Jurkat, Clone E6-1 (cell line): Measurements from ENCODE around the gene SPHK2.
"Not testable (repeated sequence)": the region's sequence is repeated elsewhere in the genome, so short reads cannot be mapped to it uniquely, and the experiment has no call there.

ENCODE experiments used
- DNase-seq: peaks from one replicate; pipeline ENCODE4 v3.0.0-alpha.2; 2011; ENCODE audit warnings: low read depth, low spot score
- H3K4me3 ChIP-seq: 2 replicates; pipeline ENCODE4 v1.5.1; 2011; ENCODE audit warnings: mild to moderate bottlenecking, low read length, control low read depth, moderate library complexity

Gene SPHK2

DNA sequence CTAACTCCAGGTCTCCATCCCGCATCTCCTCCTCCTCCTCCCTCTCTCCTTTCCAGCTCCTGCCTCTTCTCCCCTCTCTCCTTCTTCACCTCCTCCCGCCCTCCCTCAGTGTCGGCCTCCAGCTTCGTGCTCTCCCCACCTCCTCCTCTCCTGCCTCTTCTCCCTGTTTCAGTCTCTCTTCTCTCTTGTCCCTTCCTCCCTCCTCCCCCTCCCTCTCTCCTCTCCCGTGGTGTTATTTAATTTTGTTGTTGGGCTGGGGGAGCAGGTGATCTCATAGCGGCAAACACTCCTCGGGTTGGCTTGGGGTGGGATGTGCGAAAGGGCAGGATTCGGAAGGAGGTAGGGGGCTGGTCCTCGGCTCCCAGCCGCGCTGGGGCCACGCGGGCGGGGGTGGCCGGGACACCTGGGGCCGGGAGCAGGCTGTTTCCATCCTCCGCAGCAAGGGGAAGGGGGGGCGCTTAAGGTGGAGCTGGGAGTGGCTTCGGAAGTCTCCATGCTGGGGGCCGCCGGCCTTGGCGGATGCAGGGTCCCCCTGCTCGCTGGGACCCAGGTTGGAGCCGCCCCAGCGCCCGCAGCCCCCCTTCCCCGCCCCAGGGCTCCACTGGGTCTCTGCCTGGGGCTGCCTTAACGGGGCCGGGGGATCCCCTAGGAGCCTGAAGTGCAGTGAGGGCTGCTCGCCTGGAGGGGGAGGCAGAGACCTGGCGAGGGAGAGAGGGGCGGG lies 26.9 kb downstream of the SPHK2 start, which contains the start of gene CA11:
Gene CA11 (minus strand): TSS at position 187 of the 721 bp plus-strand sequence. CDS start 555 bp downstream, outside the sequence.
- H3K4me3 ChIP-seq, result peak within 1 kb of the TSS; percentile 58
- DNase-seq, result no peak

DNA sequence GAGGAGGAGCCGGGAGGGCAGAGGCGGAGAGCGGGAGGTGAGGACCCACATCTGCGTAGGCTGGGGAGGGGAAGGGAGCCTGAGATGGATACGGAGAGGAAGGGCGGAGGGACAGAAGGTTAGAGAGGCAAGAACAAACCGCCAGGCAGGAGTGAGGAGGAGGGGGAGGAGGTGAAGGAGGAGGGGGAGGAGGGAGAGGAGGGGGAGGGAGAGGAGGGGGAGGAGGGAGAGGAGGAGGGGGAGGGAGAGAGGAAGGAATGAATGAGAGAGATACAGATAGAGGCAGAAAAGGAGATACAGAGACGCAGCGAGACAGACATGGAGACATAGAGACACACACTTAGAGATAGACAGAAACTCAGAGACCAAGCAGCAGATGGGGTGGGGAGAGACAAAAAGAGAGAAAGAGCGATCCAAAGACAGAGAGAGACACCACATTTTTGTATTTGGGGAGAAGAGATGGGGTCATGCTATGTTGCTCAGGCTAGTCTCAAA lies 27.5 kb downstream of the SPHK2 start:
- H3K4me3 ChIP-seq, result peak overlapping the region; percentile 58
- peak; percentile 86 for DNase-seq

DNA sequence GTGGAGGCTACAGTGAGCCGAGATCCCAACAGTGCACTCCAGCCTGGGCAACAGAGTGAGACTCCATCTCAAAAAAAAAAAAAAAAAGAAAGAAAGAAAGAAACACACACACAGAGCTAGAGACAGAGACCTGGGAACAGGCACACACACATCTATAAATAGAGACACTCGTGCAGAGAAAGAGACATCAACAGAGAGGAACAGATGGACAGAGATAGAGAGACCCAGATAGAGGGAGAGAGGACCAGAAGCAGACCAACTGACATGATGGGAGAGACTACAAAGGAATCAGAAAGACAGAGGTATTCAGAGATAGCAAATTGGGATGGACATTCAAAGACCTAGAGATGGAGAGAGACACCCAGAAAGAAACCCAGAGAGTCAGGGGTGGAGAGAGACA lies 28.8 kb downstream of the SPHK2 start:
- H3K4me3 ChIP-seq, result no peak overlapping the region
- DNase-seq, result no peak

DNA sequence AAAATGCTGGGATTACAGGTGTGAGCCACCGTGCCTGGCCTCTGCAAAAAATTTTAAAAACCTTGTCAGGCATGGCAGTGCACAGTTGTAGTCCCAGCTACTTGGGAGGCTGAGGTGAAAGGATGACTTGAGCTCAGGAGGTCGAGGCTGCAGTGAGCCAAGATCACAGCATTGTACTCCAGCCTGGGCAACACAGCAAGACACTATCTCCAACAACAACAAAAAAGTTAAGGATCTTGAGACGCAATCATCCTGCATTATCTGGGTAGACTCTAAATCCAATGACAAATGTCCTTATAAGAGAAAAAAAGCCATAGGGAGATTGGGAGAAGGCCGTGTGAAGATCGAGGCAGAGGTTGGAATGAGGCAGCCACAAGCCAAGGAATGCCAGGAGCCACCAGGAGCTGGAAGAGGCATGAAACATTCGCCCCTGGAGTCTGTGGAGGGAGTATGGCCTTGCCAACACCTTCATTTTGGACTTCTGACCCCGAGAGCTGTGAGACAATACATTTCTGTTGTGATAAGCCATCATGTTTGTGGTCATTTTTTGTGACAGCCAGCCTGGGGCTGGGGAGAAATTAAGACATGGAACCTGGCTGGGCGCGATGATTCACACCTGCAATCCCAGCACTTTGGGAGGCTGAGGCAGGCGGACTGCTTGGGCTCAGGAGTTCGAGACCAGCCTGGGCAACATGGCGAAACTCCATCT lies 31.8 kb downstream of the SPHK2 start:
- no peak overlapping the region for H3K4me3 ChIP-seq
- DNase-seq, result no peak

- no peak for DNase-seq
- no peak overlapping the region for H3K4me3 ChIP-seq
Measured at GRCh38 chr19:48651683-48652048, 32.4 kb downstream of the SPHK2 start.

DNA sequence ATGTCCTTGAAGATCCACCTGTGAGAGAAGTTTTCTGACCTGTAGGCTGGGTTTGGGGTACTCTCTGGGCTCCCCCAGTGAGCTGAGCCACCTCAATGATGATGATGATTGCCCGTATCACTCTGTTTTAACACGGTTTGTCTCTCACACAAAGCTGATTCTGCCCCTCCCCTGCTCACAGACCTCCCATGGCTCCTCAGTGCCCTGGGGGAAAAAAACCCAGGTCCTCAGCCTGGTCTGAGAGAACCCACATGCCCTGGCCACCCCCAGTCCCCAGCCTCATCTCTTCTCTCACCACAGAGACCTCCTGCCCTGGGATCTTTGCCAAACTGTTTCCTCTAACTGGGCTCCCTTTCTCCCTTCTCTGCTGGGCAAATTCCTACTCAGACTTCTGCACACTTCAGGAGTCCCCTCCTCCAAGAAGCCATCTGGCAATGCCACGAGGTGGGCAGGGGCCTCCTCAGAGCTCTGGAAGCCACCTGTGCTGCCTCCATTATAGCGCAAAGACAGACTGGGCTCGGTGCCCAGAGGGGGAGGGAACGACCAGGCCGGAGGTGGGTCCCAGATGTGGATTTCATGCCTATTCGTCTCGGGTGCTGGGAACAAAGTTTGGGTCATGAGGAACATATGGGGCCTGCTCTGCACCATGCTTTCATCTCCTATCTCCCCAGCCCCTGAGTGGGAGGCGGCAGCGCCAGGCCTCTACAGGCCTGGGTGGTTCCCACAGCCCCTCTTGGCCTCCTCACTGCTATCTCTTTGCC lies 35.2 kb downstream of the SPHK2 start:
- peak; percentile 60 for DNase-seq

GRCh38 chr19:48656840-48657474 lies 37.7 kb downstream of the SPHK2 start:
- no peak for DNase-seq
- H3K4me3 ChIP-seq, result no peak overlapping the region

More for the DNA sequence above, 35.2 kb downstream of the SPHK2 start:
- no peak overlapping the region for H3K4me3 ChIP-seq

DNA sequence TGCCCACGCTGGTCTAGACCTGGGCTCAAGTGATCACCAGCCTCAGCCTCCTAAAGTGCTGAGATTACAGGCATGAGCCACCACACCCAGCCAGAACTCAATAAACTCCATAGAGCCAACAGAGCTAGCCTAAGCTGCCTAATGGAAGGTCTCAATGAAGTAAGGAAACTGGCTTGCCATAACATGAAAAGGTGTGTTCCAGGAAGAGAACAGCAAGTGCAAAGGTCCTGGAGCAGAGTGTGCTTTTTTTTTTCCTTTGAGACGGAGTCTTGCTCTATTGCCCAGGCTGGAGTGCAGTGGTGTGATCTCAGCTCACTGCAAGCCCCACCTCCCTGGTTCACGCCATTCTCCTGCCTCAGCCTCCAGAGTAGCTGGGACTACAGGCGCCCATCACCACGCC lies 38.5 kb downstream of the SPHK2 start:
- not testable (repeated sequence) for DNase-seq

GRCh38 chr19:48658483-48658882 lies 39.2 kb downstream of the SPHK2 start:
- no peak overlapping the region for H3K4me3 ChIP-seq
- DNase-seq, result no peak

More for the DNA sequence above, 38.5 kb downstream of the SPHK2 start:
- not testable (repeated sequence) for H3K4me3 ChIP-seq

DNA sequence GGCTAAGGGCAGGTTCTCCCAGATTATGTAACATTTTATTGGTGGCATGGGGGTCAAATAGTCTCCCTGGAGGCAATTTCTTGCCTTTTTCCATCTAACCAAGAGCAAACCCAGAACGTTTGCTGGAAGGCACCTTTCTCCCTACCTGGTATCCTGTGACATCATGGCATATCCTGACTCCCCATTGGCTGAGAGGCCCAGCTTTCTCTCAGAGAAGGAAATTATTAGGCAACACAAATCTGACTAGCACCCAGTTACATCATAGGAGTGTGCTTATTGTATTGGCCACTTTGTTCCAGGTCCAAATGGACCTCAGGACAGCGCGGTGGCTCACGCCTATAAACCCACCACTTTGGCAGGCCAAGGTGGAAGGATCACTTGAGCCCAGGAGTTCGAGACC lies 40.5 kb downstream of the SPHK2 start:
- no peak for DNase-seq
- no peak overlapping the region for H3K4me3 ChIP-seq

DNA sequence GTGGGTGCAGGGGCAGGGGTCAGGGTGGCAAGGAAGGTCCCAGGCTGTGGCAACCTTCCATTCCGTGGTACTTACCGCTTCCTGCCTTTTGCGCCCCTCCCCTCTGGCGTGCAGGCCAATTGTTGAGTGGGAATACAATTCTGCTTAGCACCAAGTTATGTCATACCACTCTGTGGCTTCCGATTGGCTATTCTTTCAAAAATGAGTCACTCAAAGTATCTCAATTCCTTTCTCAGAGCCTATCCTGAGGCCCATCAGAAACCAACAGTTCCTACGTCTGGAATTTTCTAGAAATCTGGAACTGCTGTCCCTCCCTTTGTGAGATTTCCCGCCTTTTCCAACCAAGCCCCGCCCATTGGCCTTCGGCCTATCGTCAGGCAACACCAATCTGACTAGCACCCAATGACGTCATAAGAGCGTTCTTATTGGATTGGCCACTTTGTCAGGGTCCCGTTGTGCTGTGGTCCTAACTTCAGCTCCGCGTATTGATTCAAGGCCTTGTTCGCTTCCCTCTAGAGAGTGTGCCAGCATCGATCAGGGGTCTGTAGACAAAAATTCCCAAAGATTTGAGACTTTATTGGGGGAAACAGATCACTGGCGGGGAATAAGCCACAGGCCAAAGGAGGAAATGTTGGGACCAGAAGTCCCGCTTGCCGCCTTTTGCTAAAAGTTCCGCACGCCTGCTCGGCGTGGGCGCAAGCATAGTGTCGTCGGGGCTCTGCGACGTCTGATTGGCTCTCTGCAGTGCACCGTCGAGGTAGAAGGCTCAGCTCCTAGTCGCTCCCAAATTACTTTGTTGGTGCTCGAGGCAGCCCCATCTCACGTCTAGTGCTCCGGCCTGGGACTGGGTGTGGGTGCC lies 41.8 kb downstream of the SPHK2 start:
- DNase-seq, result peak; percentile 98
- H3K4me3 ChIP-seq, result peak overlapping the region; percentile 21

DNA sequence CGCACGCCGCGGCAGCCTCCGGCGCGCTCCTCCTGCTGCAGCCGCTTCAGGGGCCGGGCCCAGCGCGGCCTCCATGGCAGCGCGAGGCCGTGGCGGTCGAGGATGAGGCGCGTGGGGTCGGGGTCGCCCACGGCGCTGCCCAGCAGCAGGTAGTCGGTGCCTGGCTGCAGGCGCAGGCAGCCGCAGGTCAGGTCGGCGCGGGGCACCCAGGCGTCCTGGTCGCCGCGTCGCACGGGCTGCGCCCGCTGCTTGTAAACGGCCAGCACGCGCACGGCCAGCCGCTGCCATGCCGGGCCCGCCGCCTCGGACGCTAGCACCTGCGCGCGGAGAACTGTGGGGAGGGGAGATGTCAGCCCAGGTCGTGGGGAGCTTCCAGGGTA lies 42.4 kb downstream of the SPHK2 start:
- no peak for DNase-seq
- no peak overlapping the region for H3K4me3 ChIP-seq

DNA sequence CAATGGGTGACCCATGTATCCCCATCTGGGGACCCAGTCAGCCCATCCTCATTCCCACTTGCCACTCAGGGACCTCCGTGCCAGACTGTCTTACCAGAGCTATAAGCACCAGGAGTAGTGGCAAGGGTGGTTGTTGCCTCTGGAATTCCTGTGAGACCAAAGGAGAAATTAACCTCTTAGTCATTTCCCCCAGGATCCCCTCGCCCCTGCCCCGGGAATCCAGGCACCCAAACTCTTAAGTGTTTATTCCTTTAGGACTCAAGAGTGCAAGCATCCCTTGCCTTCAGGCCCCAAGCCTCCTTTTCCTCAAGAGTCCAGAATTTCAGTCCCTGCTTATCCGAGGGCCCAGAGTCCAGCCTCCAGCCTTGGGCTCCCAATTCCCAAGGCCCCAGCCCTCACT lies 44.4 kb downstream of the SPHK2 start:
- DNase-seq, result no peak
- no peak overlapping the region for H3K4me3 ChIP-seq

DNA sequence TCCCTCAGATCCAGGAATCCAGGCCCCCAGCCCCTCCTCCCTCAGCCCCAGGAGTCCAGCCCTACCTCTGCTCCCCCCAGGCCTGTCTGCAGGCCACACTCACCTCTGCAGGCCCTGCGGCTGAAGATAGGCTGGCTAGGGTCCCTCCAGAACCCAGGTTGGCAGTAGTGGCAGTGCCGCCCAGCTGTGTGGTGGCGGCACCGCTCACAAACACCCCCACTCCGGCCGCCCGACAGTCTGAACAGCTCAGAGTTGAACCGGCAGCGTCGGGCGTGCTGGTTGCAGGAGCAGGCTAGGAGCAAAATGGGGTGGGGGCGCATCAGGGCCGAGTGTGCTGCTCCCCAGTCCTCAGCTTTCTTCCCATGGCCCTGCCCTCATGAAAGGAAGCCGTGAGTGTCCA lies 45.2 kb downstream of the SPHK2 start:
- no peak overlapping the region for H3K4me3 ChIP-seq
- no peak for DNase-seq

DNA sequence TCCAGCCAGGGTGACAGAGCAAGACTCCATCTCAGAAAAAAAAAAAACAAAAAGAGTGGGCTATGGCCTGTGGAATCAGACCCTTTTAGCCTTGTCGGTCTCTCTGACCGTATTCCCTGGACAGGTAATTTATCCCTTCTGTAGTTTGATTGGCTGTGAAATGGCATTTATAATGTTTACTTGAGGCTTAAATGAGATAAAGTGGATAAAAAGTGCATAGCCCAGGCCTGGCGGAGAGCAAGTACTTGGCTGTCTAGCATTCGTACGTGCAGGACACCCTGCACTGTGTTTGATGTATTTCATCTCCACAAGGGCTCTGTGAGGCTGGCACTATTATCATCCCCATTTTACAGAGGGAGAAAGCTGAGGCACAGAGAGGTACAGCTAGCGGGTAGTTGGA lies 46.5 kb downstream of the SPHK2 start:
- DNase-seq, result no peak
- no peak overlapping the region for H3K4me3 ChIP-seq

GRCh38 chr19:48668332-48668731 lies 49.0 kb downstream of the SPHK2 start:
- H3K4me3 ChIP-seq, result no peak overlapping the region
- DNase-seq, result no peak

- H3K4me3 ChIP-seq, result no peak overlapping the region
- no peak for DNase-seq
Measured at GRCh38 chr19:48668761-48669160, 49.5 kb downstream of the SPHK2 start.

GRCh38 chr19:48669903-48670668 lies 50.8 kb downstream of the SPHK2 start:
- no peak overlapping the region for H3K4me3 ChIP-seq
- no peak for DNase-seq
